Keratinocyte (primary cell): ENCODE results near the gene KLHL3. TPM values are rescaled to one million over a fixed set of nuclear protein-coding genes. Genes with fewer than 3 reads are reported as not detected.
A peak's percentile ranks its signal among the peaks of the same experiment; 100 is the strongest.

Experiments used
- DNase-seq: peaks from one replicate; pipeline ENCODE4 v3.0.0-alpha.2; 2011; ENCODE audit warnings: low read depth, missing footprints, low spot score
- FAIRE-seq: peaks from 2 replicates; lab custom pipeline; 2011; peaks lifted over from hg19 to GRCh38; lab: Jason Lieb, UNC
- H2AFZ ChIP-seq: 2 replicates; pipeline ENCODE4 v1.6.0; 2012; ENCODE audit warnings: low read length, control low read depth, inconsistent platforms; ENCODE audit not compliant: control insufficient read depth
- H3K27ac ChIP-seq: 2 replicates; pipeline ENCODE4 v1.5.1; 2011; ENCODE audit warnings: low read length; ENCODE audit not compliant: control insufficient read depth, insufficient read depth
- H3K27me3 ChIP-seq: 3 replicates; pipeline ENCODE4 v1.6.0; 2011; ENCODE audit warnings: low read length; ENCODE audit not compliant: control insufficient read depth, insufficient read depth; ENCODE audit errors: extremely low read depth
- H3K36me3 ChIP-seq, 2 experiments: 2 replicates in 1 of 2; 3 replicates in 1 of 2; pipeline ENCODE4 v1.5.1; 2011; ENCODE audit warnings: low read length in 2 of 2, mild to moderate bottlenecking in 1 of 2; ENCODE audit not compliant: control insufficient read depth in 2 of 2, insufficient read depth in 2 of 2; ENCODE audit errors: extremely low read depth in 1 of 2
- H3K4me1 ChIP-seq: 3 replicates; pipeline ENCODE4 v1.5.1; 2011; ENCODE audit warnings: low read length; ENCODE audit not compliant: control insufficient read depth, insufficient read depth; ENCODE audit errors: extremely low read depth
- H3K4me2 ChIP-seq: 3 replicates; pipeline ENCODE4 v1.6.0; 2011; ENCODE audit warnings: low read depth, low read length; ENCODE audit not compliant: control insufficient read depth, insufficient read depth; ENCODE audit errors: extremely low read depth
- H3K4me3 ChIP-seq, 3 experiments: fragments of 200-600 bp in 1 of 3; sonication (generic) in 1 of 3; 2 replicates in 2 of 3; 3 replicates in 1 of 3; pipeline ENCODE4 v1.5.1; 2011 to 2016; ENCODE audit warnings: low read length in 3 of 3, mild to moderate bottlenecking in 3 of 3, control low read depth in 2 of 3, inconsistent platforms in 1 of 3, low read depth in 1 of 3, mixed read lengths in 1 of 3, mixed run types in 1 of 3, moderate library complexity in 1 of 3; ENCODE audit not compliant: control insufficient read depth in 2 of 3, insufficient read depth in 2 of 3; ENCODE audit errors: extremely low read depth in 1 of 3
- H3K79me2 ChIP-seq: 2 replicates; pipeline ENCODE4 v1.6.0; 2012; ENCODE audit warnings: low read length; ENCODE audit not compliant: control insufficient read depth, insufficient read depth
- H3K9ac ChIP-seq: 3 replicates; pipeline ENCODE4 v1.6.0; 2011; ENCODE audit warnings: low read length; ENCODE audit not compliant: control insufficient read depth, insufficient read depth; ENCODE audit errors: extremely low read depth
- H3K9me1 ChIP-seq: 3 replicates; pipeline ENCODE4 v1.6.0; 2011; ENCODE audit warnings: low read length; ENCODE audit not compliant: control insufficient read depth, insufficient read depth; ENCODE audit errors: extremely low read depth
- H3K9me3 ChIP-seq: 2 replicates; pipeline ENCODE4 v1.5.1; 2012; ENCODE audit warnings: low read depth, low read length; ENCODE audit not compliant: control insufficient read depth
- H4K20me1 ChIP-seq: 3 replicates; pipeline ENCODE4 v1.6.0; 2011; ENCODE audit warnings: low read length; ENCODE audit not compliant: control insufficient read depth, insufficient read depth; ENCODE audit errors: extremely low read depth
- CTCF ChIP-seq, 3 experiments: IDR thresholded peaks in 1 of 3; conservative IDR thresholded peaks in 1 of 3; optimal IDR thresholded peaks in 1 of 3; 2 replicates in 2 of 3; 3 replicates in 1 of 3; pipeline versions ENCODE3 to v1.5.1; 2011; ENCODE audit warnings: low read length in 3 of 3, mild to moderate bottlenecking in 3 of 3, moderate library complexity in 2 of 3, control low read depth in 1 of 3, inconsistent platforms in 1 of 3; ENCODE audit not compliant: insufficient read depth in 2 of 3; ENCODE audit errors: extremely low read depth in 1 of 3
- EZH2 ChIP-seq: IDR thresholded peaks from one replicate; pipeline ENCODE4 v1.6.1; 2012; ENCODE audit warnings: inconsistent platforms, mild to moderate bottlenecking, low read length, moderate library complexity
- dilution Hi-C: fragments of 300-500 bp; cut with MboI; formaldehyde crosslinking; loops from one replicate; pipeline ENCODE4 v1.7.0; 2020; ENCODE audit warnings: low sequenced_read_pairs; ENCODE audit not compliant: extremely low pct_ligation_motif_present
- polyA plus RNA-seq, 5 experiments: library from polyadenylated mRNA; depleted of rRNA in 3 of 5; stranded (reverse) in 3 of 5; stranded (forward) in 1 of 5; unstranded in 1 of 5; fragments of >200 nt; gene quantifications; 1 replicate in 1 of 5; 2 replicates in 3 of 5; 3 replicates in 1 of 5; pipeline versions ENCODE4 v1.2.1 to v1.2.3, GENCODE V29; 2011 to 2012; ENCODE audit warnings: missing spikeins in 2 of 5, low read depth in 1 of 5, low replicate concordance in 1 of 5

KLHL3 gene
- polyA plus RNA-seq, 1 donor (not counting 4 experiments of a cell fraction or from before 2014, with no cell fraction given) = 2.5 TPM

- no peak overlapping the region for H3K4me3 ChIP-seq
- peak overlapping the region; percentile 68 for H3K27ac ChIP-seq
- no peaks in the 10 kb centered on the region for H3K36me3 ChIP-seq
- H3K9me3 ChIP-seq = no peaks in the 10 kb centered on the region
- DNase-seq (no peak), FAIRE-seq (no peak)
- peak overlapping the region; percentile 11 for H3K9ac ChIP-seq
- H3K27me3 ChIP-seq = no peaks in the 10 kb centered on the region
- no peaks in the 10 kb centered on the region for H3K79me2 ChIP-seq
- H3K9me1 ChIP-seq = no peaks in the 10 kb centered on the region
- TF ChIP-seq CTCF (optimal IDR thresholded peaks at IDR 0.05 in 1 of 3, IDR thresholded peaks at IDR 0.05 in 1 of 3, conservative IDR thresholded peaks at IDR 0.05 in 1 of 3; ENCODE audit: extremely low read depth in 1 of 3, insufficient read depth in 2 of 3, low read length in 3 of 3) (no peak), EZH2 (no peak)
- H3K4me1 ChIP-seq = peaks cover 24% of the 10 kb centered on the region
- no peak overlapping the region for H2AFZ ChIP-seq
- dilution Hi-C loops = no loop called here
- H4K20me1 ChIP-seq = no peaks in the 10 kb centered on the region
- H3K4me2 ChIP-seq = peak overlapping the region; percentile 67
These were observed 114.6 kb downstream of the KLHL3 start for GRCh38 chr5:137621306-137621705.

- DNase-seq = no peak
- H3K9me3 ChIP-seq = no peaks in the 10 kb centered on the region
- H3K27ac ChIP-seq = no peak overlapping the region
- H4K20me1 ChIP-seq = no peaks in the 10 kb centered on the region
- TF ChIP-seq CTCF (optimal IDR thresholded peaks at IDR 0.05 in 1 of 3, IDR thresholded peaks at IDR 0.05 in 1 of 3, conservative IDR thresholded peaks at IDR 0.05 in 1 of 3; ENCODE audit: extremely low read depth in 1 of 3, insufficient read depth in 2 of 3, low read length in 3 of 3) (no peak), EZH2 (no peak)
- no peaks in the 10 kb centered on the region for H3K36me3 ChIP-seq
- no peaks in the 10 kb centered on the region for H3K79me2 ChIP-seq
- H3K9me1 ChIP-seq = no peaks in the 10 kb centered on the region
- H3K27me3 ChIP-seq = no peaks in the 10 kb centered on the region
- H3K4me2 ChIP-seq = no peak overlapping the region
- no peak for FAIRE-seq
- H3K4me3 ChIP-seq = no peak overlapping the region
- H3K9ac ChIP-seq = no peak overlapping the region
- H2AFZ ChIP-seq = no peak overlapping the region
- dilution Hi-C loops = no loop called here
- H3K4me1 ChIP-seq = peaks cover 24% of the 10 kb centered on the region
These were observed 116.6 kb downstream of the KLHL3 start for GRCh38 chr5:137619191-137619870.
